Measurements from ENCODE around the gene TNIK.

DNA sequence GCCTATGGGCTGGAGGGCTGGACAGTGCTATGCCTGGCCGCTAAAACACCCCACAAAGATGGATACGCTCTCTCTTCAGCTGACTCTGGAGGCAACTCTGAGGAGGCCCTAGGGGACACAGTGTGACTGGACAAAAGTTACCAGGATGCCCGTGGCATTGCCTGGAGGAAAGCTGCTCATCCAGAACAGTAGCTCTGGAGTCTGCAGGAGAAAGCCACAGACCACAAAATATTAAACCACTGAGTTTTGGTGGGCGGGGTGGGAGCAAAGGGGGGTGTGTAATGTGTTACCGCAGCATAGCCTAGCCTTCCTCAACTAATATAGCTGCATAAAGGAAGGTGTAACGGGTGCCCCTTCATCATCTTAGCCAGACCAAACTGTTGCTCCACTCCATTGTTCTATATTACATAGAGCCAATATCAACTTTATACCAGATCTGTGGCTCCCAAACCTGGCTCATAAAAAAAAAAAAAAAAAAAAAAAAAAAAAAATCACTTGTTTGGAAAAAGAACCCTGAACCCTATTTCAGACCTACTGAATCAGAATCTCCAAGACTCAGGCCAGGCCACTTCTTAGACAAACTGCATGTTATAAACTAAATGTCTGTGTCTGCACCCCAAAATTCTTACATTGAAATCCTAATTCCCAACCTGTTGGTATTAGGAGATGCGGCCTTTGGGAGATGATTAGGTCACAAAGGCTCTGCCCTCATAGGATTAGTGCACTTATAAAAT lies 132.6 kb downstream of the TNIK start:
- TF ChIP-seq, protein P1, sequence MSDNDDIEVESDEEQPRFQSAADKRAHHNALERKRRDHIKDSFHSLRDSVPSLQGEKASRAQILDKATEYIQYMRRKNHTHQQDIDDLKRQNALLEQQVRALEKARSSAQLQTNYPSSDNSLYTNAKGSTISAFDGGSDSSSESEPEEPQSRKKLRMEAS (IDR thresholded peaks at IDR 0.05; ENCODE audit: low read depth, low read length): no peak
- TF ChIP-seq, protein P2, sequence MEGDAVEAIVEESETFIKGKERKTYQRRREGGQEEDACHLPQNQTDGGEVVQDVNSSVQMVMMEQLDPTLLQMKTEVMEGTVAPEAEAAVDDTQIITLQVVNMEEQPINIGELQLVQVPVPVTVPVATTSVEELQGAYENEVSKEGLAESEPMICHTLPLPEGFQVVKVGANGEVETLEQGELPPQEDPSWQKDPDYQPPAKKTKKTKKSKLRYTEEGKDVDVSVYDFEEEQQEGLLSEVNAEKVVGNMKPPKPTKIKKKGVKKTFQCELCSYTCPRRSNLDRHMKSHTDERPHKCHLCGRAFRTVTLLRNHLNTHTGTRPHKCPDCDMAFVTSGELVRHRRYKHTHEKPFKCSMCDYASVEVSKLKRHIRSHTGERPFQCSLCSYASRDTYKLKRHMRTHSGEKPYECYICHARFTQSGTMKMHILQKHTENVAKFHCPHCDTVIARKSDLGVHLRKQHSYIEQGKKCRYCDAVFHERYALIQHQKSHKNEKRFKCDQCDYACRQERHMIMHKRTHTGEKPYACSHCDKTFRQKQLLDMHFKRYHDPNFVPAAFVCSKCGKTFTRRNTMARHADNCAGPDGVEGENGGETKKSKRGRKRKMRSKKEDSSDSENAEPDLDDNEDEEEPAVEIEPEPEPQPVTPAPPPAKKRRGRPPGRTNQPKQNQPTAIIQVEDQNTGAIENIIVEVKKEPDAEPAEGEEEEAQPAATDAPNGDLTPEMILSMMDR (IDR thresholded peaks at IDR 0.05; ENCODE audit: low read depth, low read length): no peak

Measured in NB4 (cell line).